Lung (tissue), 12 donors: ENCODE results near the gene SRBD1. TPM values are rescaled to one million over a fixed set of nuclear protein-coding genes. Genes with fewer than 3 reads are reported as not detected.

Experiments used
- ATAC-seq: fragments of 200-7000 bp; cut with Tn5 transposase; one replicate; pipeline ENCODE4 v1.9.1; 2020; ENCODE audit warnings: moderate number of reproducible peaks; ENCODE audit not compliant: insufficient read depth, low FRiP score
- DNase-seq, 3 donors: peaks; one replicate each; pipeline ENCODE4 v3.0.0-alpha.2; 2013 to 2017
- H3K27ac ChIP-seq, 2 donors: one replicate each; pipeline ENCODE4 v1.5.1; 2013; ENCODE audit warnings: mild to moderate bottlenecking in 2 of 2, moderate library complexity in 2 of 2, control low read depth in 1 of 2, inconsistent platforms in 1 of 2, low read depth in 1 of 2, low read length in 1 of 2
- H3K27me3 ChIP-seq, 3 donors: one replicate each; pipeline ENCODE4 v1.5.1; 2013; ENCODE audit warnings: low read length in 2 of 3; ENCODE audit not compliant: control insufficient read depth in 3 of 3, insufficient read depth in 3 of 3
- H3K36me3 ChIP-seq, 4 donors: one replicate each; pipeline ENCODE4 v1.5.1; 2013; ENCODE audit warnings: low read length in 4 of 4, mild to moderate bottlenecking in 1 of 4, moderate library complexity in 1 of 4; ENCODE audit not compliant: control insufficient read depth in 4 of 4, insufficient read depth in 4 of 4
- H3K4me1 ChIP-seq, 5 donors: one replicate each; pipeline ENCODE4 v1.5.1; 2013; ENCODE audit warnings: low read length in 5 of 5, mild to moderate bottlenecking in 2 of 5, moderate library complexity in 1 of 5; ENCODE audit not compliant: control insufficient read depth in 5 of 5, insufficient read depth in 5 of 5
- H3K4me3 ChIP-seq: one replicate; pipeline ENCODE4 v1.5.1; 2013; ENCODE audit warnings: mild to moderate bottlenecking, control low read depth, moderate library complexity
- H3K9ac ChIP-seq, 2 donors: one replicate each; pipeline ENCODE4 v1.5.1; 2013; ENCODE audit warnings: low read length in 2 of 2, control low read depth in 1 of 2; ENCODE audit not compliant: insufficient read depth in 1 of 2
- H3K9me3 ChIP-seq, 4 donors: one replicate each; pipeline ENCODE4 v1.5.1; 2013; ENCODE audit warnings: low read length in 3 of 4, mild to moderate bottlenecking in 1 of 4, moderate library complexity in 1 of 4; ENCODE audit not compliant: control insufficient read depth in 4 of 4, insufficient read depth in 3 of 4
- WGBS, 2 donors: extraction: QIAGEN DNeasy Blood & Tissue Kit; methylation state at CpG; one replicate each; pipeline ENCODE4 v1.1.7; 2013; 5-methylcytosine and 5-hydroxymethylcytosine counted together
- polyA plus RNA-seq, 2 donors: library from polyadenylated mRNA; stranded (reverse); fragments of 200-250 nt; gene quantifications; one replicate each; pipeline ENCODE4 v1.2.1, GENCODE V29; 2013
- total RNA-seq, 2 donors: library from RNA; depleted of rRNA in 1 of 2; stranded (reverse); fragments of >200 nt in 1 of 2; gene quantifications; one replicate each; pipeline ENCODE4 v1.2.1, GENCODE V29; 2014 to 2021
- TF ChIP-seq, protein P1 (sequence below): IDR thresholded peaks from 2 replicates; pipeline ENCODE4 v1.5.1; 2012; ENCODE audit warnings: mild to moderate bottlenecking; ENCODE audit errors: control extremely low read depth, extremely low read depth
- donor health status: control.
- donor health status: control.
- donor health status: Bipolar disorder and iron deficiency.
- donor health status: healthy.
- donor health status: DM: yes; HTN: yes; CAD: no.

SRBD1 gene
- total and polyA plus RNA-seq, 4 donors, result 5.6 to 30.6 (median 11.5) TPM

DNA sequence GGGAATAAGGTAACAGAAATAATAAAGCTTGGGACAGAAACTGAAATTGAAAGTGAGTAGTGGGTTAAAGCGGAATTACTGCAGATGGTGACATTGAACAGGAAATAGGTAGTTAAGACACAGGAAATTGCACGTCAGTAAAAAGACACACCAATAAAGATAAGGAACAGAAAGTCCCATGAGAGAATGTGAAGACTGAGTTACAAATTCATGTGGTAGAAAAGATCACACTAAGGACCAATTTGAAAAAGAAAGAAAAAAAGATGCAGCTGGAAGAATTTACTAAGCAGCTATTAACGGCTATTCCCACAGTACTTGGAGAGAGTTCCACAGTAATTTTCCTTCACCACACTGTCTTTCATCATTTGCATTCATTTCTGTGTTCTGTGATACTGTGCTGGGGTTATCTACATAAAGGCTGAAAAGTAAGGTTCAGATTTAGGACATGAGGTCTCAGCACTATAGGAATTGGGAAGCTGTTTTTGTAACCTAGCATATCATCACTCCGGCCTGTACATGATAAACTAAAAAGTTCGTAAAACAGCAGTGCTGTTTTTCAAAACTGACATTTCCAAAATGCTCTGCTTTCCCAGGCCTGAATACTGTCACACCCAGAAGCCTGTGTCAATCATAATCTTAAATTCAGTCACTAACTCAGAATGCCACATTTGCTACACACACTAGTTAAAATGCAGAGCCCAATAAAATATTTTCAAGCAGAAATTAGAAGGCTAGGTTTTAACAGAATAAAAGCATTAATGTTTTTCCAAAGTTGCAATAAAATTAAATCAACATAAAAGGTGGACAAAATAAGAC is 42.9 kb downstream of the SRBD1 start:
- H3K4me3 ChIP-seq, result no peak overlapping the region
- peaks cover 0 to 2% (median 0%) of the 10 kb centered on the region in 5 donors for H3K4me1 ChIP-seq
- peak in 2 of 3 donors; percentile 22 to 34 for DNase-seq
- 32 to 45% methylated on average over 5 of the region's 5 CpGs for WGBS, 2 donors
- H3K27me3 ChIP-seq, result no peaks in the 10 kb centered on the region
- no peaks in the 10 kb centered on the region for H3K9me3 ChIP-seq
- ATAC-seq, result peak; percentile 72
- H3K36me3 ChIP-seq, result peaks cover 0 to 9% (median 5%) of the 10 kb centered on the region in 4 donors
- H3K9ac ChIP-seq, result no peak overlapping the region
- no peak overlapping the region for H3K27ac ChIP-seq
- TF ChIP-seq, protein P1, sequence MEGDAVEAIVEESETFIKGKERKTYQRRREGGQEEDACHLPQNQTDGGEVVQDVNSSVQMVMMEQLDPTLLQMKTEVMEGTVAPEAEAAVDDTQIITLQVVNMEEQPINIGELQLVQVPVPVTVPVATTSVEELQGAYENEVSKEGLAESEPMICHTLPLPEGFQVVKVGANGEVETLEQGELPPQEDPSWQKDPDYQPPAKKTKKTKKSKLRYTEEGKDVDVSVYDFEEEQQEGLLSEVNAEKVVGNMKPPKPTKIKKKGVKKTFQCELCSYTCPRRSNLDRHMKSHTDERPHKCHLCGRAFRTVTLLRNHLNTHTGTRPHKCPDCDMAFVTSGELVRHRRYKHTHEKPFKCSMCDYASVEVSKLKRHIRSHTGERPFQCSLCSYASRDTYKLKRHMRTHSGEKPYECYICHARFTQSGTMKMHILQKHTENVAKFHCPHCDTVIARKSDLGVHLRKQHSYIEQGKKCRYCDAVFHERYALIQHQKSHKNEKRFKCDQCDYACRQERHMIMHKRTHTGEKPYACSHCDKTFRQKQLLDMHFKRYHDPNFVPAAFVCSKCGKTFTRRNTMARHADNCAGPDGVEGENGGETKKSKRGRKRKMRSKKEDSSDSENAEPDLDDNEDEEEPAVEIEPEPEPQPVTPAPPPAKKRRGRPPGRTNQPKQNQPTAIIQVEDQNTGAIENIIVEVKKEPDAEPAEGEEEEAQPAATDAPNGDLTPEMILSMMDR, result no peak

DNA sequence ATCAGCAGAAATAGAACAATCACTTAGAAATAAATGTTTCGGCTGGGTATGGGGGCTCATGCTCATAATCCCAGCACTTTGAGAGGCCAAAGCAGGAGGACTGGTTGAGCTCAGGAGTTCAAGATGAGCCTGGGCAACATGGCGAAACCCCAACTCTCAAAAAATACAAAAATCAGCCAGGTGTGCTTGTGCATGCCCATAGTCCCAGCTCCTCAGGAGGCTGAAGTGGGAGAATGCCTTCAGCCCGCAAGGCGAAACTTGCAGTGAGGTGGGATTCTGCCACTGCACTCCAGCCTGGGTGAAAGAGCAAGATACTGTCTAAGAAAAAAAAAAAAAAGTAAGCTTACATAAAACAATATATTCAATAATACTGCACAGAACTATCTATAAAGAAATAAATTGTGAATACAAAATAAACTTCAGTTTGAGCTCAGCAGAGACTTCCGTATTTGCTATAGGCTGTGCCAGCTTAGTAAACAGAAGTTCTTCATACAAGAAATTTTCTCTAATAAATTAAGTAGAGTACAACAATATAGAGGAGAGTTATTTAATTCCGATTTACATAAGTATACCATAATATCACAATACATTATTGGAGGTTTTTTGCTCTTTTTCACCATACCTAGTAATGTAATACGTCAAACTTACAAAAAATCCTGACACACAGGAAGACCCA is 43.6 kb downstream of the SRBD1 start:
- Histone ChIP-seq H3K9ac (no peak overlapping the region), H3K27me3 (no peaks in the 10 kb centered on the region), H3K9me3 (no peaks in the 10 kb centered on the region), H3K36me3 (peaks cover 0 to 9% (median 4%) of the 10 kb centered on the region in 4 donors), H3K4me1 (peaks cover 0 to 2% (median 0%) of the 10 kb centered on the region in 5 donors), H3K4me3 (no peak overlapping the region), H3K27ac (peak overlapping the region in 1 of 2 donors; percentile 78)
- WGBS, 2 donors, result 49 to 70% methylated on average over 7 of the region's 7 CpGs
- TF ChIP-seq, protein P1, result no peak
- no peak for DNase-seq
- no peak for ATAC-seq

DNA sequence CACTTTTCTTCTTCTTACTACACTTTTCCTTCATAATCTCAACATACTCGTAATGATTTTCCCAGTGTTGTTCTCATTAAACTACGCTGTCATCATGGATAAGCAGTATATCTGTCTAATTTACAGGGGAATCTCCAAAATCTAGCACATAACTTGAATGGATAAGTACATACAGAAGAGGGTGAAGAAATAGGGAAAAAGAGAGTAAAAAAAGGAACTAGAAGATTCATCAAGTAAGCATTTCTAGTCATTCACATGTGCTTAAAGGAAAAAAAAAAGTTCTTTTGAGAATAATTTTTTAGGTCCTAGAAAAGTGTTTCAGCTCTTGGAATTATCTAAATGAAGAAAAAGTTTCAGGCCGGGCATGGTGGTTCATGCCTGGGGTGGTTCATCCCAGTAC is 51.6 kb downstream of the SRBD1 start:
- Histone ChIP-seq H3K9me3 (no peaks in the 10 kb centered on the region), H3K9ac (no peak overlapping the region), H3K36me3 (peaks cover 0 to 3% (median 0%) of the 10 kb centered on the region in 4 donors), H3K27ac (no peak overlapping the region), H3K4me3 (no peak overlapping the region), H3K4me1 (no peaks in the 10 kb centered on the region), H3K27me3 (no peaks in the 10 kb centered on the region)
- whole genome bisulfite sequencing, 2 donors, result 95 to 96% methylated on average over 3 of the region's 3 CpGs
- DNase-seq (no peak), ATAC-seq (no peak)
- TF ChIP-seq, protein P1, result no peak
